MM.1S (cell line): Measurements from ENCODE around the gene GZMA.

Experiments
- DNase-seq: peaks from one replicate; pipeline ENCODE4 v3.0.0-alpha.2; 2015
- H2AFZ ChIP-seq: fragments of 300-600 bp; sonication (generic); 2 replicates; pipeline ENCODE4 v1.6.0; 2016; ENCODE audit warnings: antibody characterized with exemption, low read length
- H3F3A ChIP-seq: fragments of 300-600 bp; sonication (generic); 2 replicates; pipeline ENCODE4 v1.6.1; 2016; ENCODE audit warnings: mild to moderate bottlenecking, antibody characterized with exemption, low read length, moderate library complexity, mixed read lengths; ENCODE audit not compliant: insufficient read depth
- H3K27ac ChIP-seq: fragments of 300-600 bp; sonication (generic); 2 replicates; pipeline ENCODE4 v1.5.1; 2016; ENCODE audit warnings: mild to moderate bottlenecking, low read length
- H3K27me3 ChIP-seq: fragments of 300-600 bp; sonication (generic); replicated peaks from 2 replicates; pipeline ENCODE4 v1.6.0; 2016; ENCODE audit warnings: low read length; ENCODE audit not compliant: insufficient read depth
- H3K36me3 ChIP-seq: fragments of 300-600 bp; sonication (generic); replicated peaks from 2 replicates; pipeline ENCODE4 v1.6.1; 2016; ENCODE audit warnings: mild to moderate bottlenecking, low read length, mixed read lengths; ENCODE audit not compliant: insufficient read depth
- H3K4me1 ChIP-seq: fragments of 300-600 bp; sonication (generic); 2 replicates; pipeline ENCODE4 v1.6.1; 2016; ENCODE audit warnings: low read length, mixed read lengths
- H3K4me2 ChIP-seq: fragments of 300-600 bp; sonication (generic); 2 replicates; pipeline ENCODE4 v1.6.0; 2016; ENCODE audit warnings: low read depth, low read length
- H3K4me3 ChIP-seq: fragments of 300-600 bp; sonication (generic); 2 replicates; pipeline ENCODE4 v1.5.1; 2016; ENCODE audit warnings: low read length, mixed read lengths
- H3K79me2 ChIP-seq: fragments of 300-600 bp; sonication (generic); 2 replicates; pipeline ENCODE4 v1.6.1; 2016; ENCODE audit warnings: mixed run types, low read length, mixed read lengths
- H3K9ac ChIP-seq: fragments of 300-600 bp; sonication (generic); 2 replicates; pipeline ENCODE4 v1.6.1; 2016; ENCODE audit warnings: low read length, mixed read lengths
- H3K9me2 ChIP-seq: fragments of 300-600 bp; sonication (generic); replicated peaks from 2 replicates; pipeline ENCODE4 v1.6.1; 2016; ENCODE audit warnings: mild to moderate bottlenecking, low read length, mixed read lengths; ENCODE audit not compliant: insufficient read depth
- H3K9me3 ChIP-seq: fragments of 300-600 bp; sonication (generic); replicated peaks from 2 replicates; pipeline ENCODE4 v1.6.1; 2016; ENCODE audit warnings: mild to moderate bottlenecking, low read length, mixed read lengths; ENCODE audit not compliant: insufficient read depth
- H4K20me1 ChIP-seq: fragments of 300-600 bp; sonication (generic); 2 replicates; pipeline ENCODE4 v1.6.1; 2016; ENCODE audit warnings: mild to moderate bottlenecking, low read length, moderate library complexity, mixed read lengths; ENCODE audit not compliant: insufficient read depth
- EZH2 ChIP-seq: fragments of 300-600 bp; sonication (generic); optimal IDR thresholded peaks from 2 replicates; pipeline ENCODE3; 2017; ENCODE audit warnings: low read depth, mild to moderate bottlenecking, antibody characterized with exemption, low read length, mixed read lengths
- EZH2phosphoT487 ChIP-seq: fragments of 300-600 bp; sonication (generic); IDR thresholded peaks from 2 replicates; pipeline ENCODE4 v1.6.1; 2018; ENCODE audit warnings: antibody characterized with exemption, low read length
- TF ChIP-seq, protein P1 (sequence below): fragments of 300-600 bp; sonication (generic); IDR thresholded peaks from 2 replicates; pipeline ENCODE4 v1.5.1; 2016; ENCODE audit warnings: antibody characterized with exemption, low read length, mixed read lengths

Gene GZMA

DNA sequence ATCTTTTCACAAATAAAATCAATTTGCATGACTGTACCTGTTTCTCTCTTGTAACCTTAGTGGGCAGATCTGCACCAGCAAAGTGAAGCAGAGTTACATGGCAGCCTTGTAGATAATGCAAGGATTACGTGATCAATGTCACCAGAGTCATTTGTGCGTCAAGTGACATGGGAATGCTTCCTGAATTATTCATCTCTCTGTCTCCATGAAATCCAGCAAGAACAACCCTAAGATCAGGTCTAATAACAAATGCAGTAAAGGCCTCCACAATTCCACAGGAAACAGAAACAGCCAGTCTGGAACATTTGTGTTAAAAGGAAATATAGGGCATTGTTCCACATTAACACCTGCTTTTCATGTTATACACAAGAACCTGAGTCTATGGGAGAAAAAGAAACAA is 7.8 kb downstream of the GZMA start:
- no peak for TF ChIP-seq EZH2phosphoT487
- TF ChIP-seq, protein P1, sequence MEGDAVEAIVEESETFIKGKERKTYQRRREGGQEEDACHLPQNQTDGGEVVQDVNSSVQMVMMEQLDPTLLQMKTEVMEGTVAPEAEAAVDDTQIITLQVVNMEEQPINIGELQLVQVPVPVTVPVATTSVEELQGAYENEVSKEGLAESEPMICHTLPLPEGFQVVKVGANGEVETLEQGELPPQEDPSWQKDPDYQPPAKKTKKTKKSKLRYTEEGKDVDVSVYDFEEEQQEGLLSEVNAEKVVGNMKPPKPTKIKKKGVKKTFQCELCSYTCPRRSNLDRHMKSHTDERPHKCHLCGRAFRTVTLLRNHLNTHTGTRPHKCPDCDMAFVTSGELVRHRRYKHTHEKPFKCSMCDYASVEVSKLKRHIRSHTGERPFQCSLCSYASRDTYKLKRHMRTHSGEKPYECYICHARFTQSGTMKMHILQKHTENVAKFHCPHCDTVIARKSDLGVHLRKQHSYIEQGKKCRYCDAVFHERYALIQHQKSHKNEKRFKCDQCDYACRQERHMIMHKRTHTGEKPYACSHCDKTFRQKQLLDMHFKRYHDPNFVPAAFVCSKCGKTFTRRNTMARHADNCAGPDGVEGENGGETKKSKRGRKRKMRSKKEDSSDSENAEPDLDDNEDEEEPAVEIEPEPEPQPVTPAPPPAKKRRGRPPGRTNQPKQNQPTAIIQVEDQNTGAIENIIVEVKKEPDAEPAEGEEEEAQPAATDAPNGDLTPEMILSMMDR, result no peak
- no peak for TF ChIP-seq EZH2
- Histone ChIP-seq H3K9me3 (no peaks in the 10 kb centered on the region), H3K4me2 (no peak overlapping the region), H3K4me3 (no peak overlapping the region), H3F3A (no peaks in the 10 kb centered on the region), H3K27ac (no peak overlapping the region), H3K4me1 (no peaks in the 10 kb centered on the region), H2AFZ (no peak overlapping the region), H3K9me2 (no peaks in the 10 kb centered on the region), H3K36me3 (no peaks in the 10 kb centered on the region), H3K79me2 (no peaks in the 10 kb centered on the region), H3K27me3 (peaks cover under 1% of the 10 kb centered on the region; the same call in 1 of the 2 replicates), H3K9ac (no peak overlapping the region), H4K20me1 (no peaks in the 10 kb centered on the region)
- no peak for DNase-seq

DNA sequence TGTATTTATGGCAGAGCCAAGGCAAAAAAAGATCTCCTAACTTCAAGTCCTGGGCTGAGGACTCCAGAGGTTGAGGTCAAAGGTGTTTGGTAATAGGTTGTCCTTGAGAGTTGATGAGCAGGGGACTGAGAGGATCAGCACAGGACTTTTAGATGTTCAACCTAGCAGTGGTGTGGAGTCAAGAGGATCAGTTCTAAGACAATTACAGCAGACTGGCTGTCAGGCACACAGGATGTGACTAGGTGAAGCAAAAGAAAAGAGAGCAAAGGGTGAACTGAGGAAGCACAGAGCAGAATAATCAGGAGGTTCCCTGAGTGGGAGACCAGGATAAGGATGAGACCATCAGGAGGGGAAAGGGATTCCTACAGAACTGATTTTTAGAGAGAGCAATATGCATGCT is 10.9 kb downstream of the GZMA start:
- no peaks in the 10 kb centered on the region for H3K9me3 ChIP-seq
- H3K4me3 ChIP-seq, result no peak overlapping the region
- H3K36me3 ChIP-seq, result no peaks in the 10 kb centered on the region
- H3K27ac ChIP-seq, result no peak overlapping the region
- no peak for DNase-seq
- H3K9me2 ChIP-seq, result no peaks in the 10 kb centered on the region
- TF ChIP-seq, protein P1, result no peak
- no peak for TF ChIP-seq EZH2
- no peak for TF ChIP-seq EZH2phosphoT487
- H3K4me2 ChIP-seq, result no peak overlapping the region
- H2AFZ ChIP-seq, result no peak overlapping the region
- no peaks in the 10 kb centered on the region for H3F3A ChIP-seq
- H3K79me2 ChIP-seq, result no peaks in the 10 kb centered on the region
- no peak overlapping the region for H3K9ac ChIP-seq
- H4K20me1 ChIP-seq, result no peaks in the 10 kb centered on the region
- no peaks in the 10 kb centered on the region for H3K4me1 ChIP-seq
- H3K27me3 ChIP-seq, result no peaks in the 10 kb centered on the region

DNA sequence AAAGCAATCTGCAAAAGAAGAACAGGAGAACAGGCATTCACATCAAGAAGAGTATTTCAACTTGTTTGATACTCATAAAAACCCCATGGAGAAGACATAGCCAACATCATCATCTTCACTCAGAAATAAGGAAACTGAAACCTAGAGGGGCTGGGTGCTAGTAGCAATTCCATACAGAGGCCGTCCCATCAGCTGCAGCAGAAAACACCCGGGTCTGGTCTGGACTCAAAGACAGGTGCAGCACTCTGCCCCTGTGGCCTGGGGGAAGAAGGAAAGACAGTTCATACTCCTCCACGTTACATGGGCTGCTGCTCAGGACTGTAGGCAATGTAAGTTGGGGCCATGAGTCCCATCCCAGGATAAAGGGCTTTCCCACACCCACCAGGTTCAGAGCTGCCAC is 11.6 kb downstream of the GZMA start:
- Histone ChIP-seq H3K4me2 (no peak overlapping the region), H3K9me2 (no peaks in the 10 kb centered on the region), H3K4me1 (no peaks in the 10 kb centered on the region), H3K79me2 (no peaks in the 10 kb centered on the region), H3K27me3 (no peaks in the 10 kb centered on the region), H3F3A (no peaks in the 10 kb centered on the region), H3K27ac (no peak overlapping the region), H3K9me3 (no peaks in the 10 kb centered on the region), H2AFZ (no peak overlapping the region), H3K4me3 (no peak overlapping the region), H3K36me3 (no peaks in the 10 kb centered on the region), H4K20me1 (no peaks in the 10 kb centered on the region), H3K9ac (no peak overlapping the region)
- DNase-seq, result no peak
- TF ChIP-seq EZH2 (no peak), EZH2phosphoT487 (no peak)
- TF ChIP-seq, protein P1, result no peak
